HCT116 (cell line): Measurements from ENCODE around the gene RPS6KA2. TPM values are rescaled to one million over a fixed set of nuclear protein-coding genes. Genes with fewer than 3 reads are reported as not detected.

Source experiments
- ATAC-seq: fragments of 200-7000 bp; cut with Tn5 transposase; 2 replicates; pipeline ENCODE4 v1.9.1; 2020; ENCODE audit warnings: mild to moderate bottlenecking, moderate library complexity
- BruUV-seq: library from RNA; stranded (reverse); fragments of 400-500 nt; replicated peaks from 2 replicates; lab custom pipeline; 2021; lab: Mats Ljungman, UMichigan
- CTCF ChIA-PET: fragments of 300-600 bp; sonication (Branson Sonifier 250); formaldehyde crosslinking; loops from one replicate; lab custom pipeline; 2021; ENCODE audit warnings: antibody characterized with exemption; lab: Charles Lee
- POLR2A ChIA-PET: fragments of 300-600, 350-600 bp; sonication (Branson Sonifier 250); formaldehyde crosslinking; loops from one replicate; lab custom pipeline; 2021; ENCODE audit warnings: antibody characterized with exemption; lab: Charles Lee
- RAD21 ChIA-PET, 2 experiments: fragments of 300-600 bp; sonication (Branson Sonifier 250); formaldehyde crosslinking; loops; one replicate each; lab custom pipeline; 2023; ENCODE audit warnings: low total read pairs in 2 of 2; ENCODE audit not compliant: uncharacterized antibody in 2 of 2, unreplicated experiment in 2 of 2, low non-redundant PET in 1 of 2; lab: Charles Lee
- DNase-seq: peaks from one replicate; pipeline ENCODE4 v3.0.0-alpha.2; 2010; ENCODE audit warnings: low read depth, low spot score
- H2AFZ ChIP-seq: fragments of 200-600 bp; shearing (Covaris generic), sonication (generic); 2 replicates; pipeline ENCODE4 v1.6.1; 2017; ENCODE audit warnings: low read depth, mixed run types, mixed read lengths, antibody characterized with exemption, low read length; ENCODE audit not compliant: poor library complexity, severe bottlenecking
- H3K27ac ChIP-seq: 2 replicates; pipeline ENCODE4 v1.5.1; 2012; ENCODE audit warnings: low read depth, low read length
- H3K27me3 ChIP-seq: fragments of 200-600 bp; sonication (generic); 2 replicates; pipeline ENCODE4 v1.6.1; 2016; ENCODE audit warnings: mixed run types, low read length, mixed read lengths; ENCODE audit not compliant: insufficient read depth
- H3K36me3 ChIP-seq, 2 experiments: fragments of 200-500 bp in 1 of 2; fragments of 200-600 bp in 1 of 2; sonication (Bioruptor generic) in 1 of 2; sonication (generic) in 1 of 2; 2 replicates each; pipeline versions ENCODE4 v1.5.1 to v1.6.1; 2014 to 2016; ENCODE audit warnings: low read length in 2 of 2, inconsistent platforms in 1 of 2, mixed read lengths in 1 of 2, mixed run types in 1 of 2; ENCODE audit not compliant: insufficient read depth in 2 of 2, control insufficient read depth in 1 of 2
- H3K4me1 ChIP-seq, 2 experiments: fragments of 200-600 bp in 1 of 2; sonication (generic) in 1 of 2; 2 replicates each; pipeline versions ENCODE4 v1.5.1 to v1.6.1; 2012 to 2017; ENCODE audit warnings: low read length in 2 of 2, inconsistent platforms in 1 of 2, mild to moderate bottlenecking in 1 of 2, mixed read lengths in 1 of 2, mixed run types in 1 of 2, moderate library complexity in 1 of 2; ENCODE audit not compliant: insufficient read depth in 2 of 2, control insufficient read depth in 1 of 2
- H3K4me2 ChIP-seq: fragments of 200-600 bp; sonication (generic); 2 replicates; pipeline ENCODE4 v1.6.1; 2017; ENCODE audit warnings: mixed run types, low read length, mixed read lengths
- H3K4me3 ChIP-seq, 2 experiments: fragments of 200-600 bp in 1 of 2; sonication (generic) in 1 of 2; replicated peaks in 1 of 2; 2 replicates each; pipeline ENCODE4 v1.5.1; 2011 to 2016; ENCODE audit warnings: low read length in 2 of 2, control low read depth in 1 of 2, low read depth in 1 of 2, mild to moderate bottlenecking in 1 of 2, mixed read lengths in 1 of 2, mixed run types in 1 of 2
- H3K79me2 ChIP-seq: fragments of 200-600 bp; sonication (generic); 2 replicates; pipeline ENCODE4 v1.6.1; 2017; ENCODE audit warnings: mild to moderate bottlenecking, mixed run types, low read length, moderate library complexity, mixed read lengths; ENCODE audit not compliant: insufficient read depth
- H3K9ac ChIP-seq: fragments of 200-600 bp; sonication (generic); 2 replicates; pipeline ENCODE4 v1.6.1; 2016; ENCODE audit warnings: low read length, mixed read lengths
- H3K9me2 ChIP-seq: fragments of 200-600 bp; sonication (generic), shearing (Covaris generic); 2 replicates; pipeline ENCODE4 v1.6.1; 2017; ENCODE audit warnings: mixed run types, mild to moderate bottlenecking, moderate library complexity; ENCODE audit not compliant: insufficient read depth
- H3K9me3 ChIP-seq, 2 experiments: fragments of 200-500 bp in 1 of 2; fragments of 200-600 bp in 1 of 2; sonication (Bioruptor generic) in 1 of 2; sonication (generic) in 1 of 2; 2 replicates each; pipeline ENCODE4 v1.6.1; 2014 to 2017; ENCODE audit warnings: low read length in 2 of 2, mixed read lengths in 2 of 2, inconsistent platforms in 1 of 2, low read depth in 1 of 2, mild to moderate bottlenecking in 1 of 2, mixed run types in 1 of 2, moderate library complexity in 1 of 2; ENCODE audit not compliant: control insufficient read depth in 1 of 2, insufficient read depth in 1 of 2
- H4K20me1 ChIP-seq: fragments of 200-600 bp; sonication (generic), shearing (Covaris generic); 2 replicates; pipeline ENCODE4 v1.6.1; 2017; ENCODE audit warnings: mixed run types, mild to moderate bottlenecking, moderate library complexity; ENCODE audit not compliant: insufficient read depth
- ATF3 ChIP-seq: IDR thresholded peaks from 2 replicates; pipeline ENCODE4 v1.6.1; 2012
- EZH2 ChIP-seq: fragments of 200-600 bp; sonication (generic); IDR thresholded peaks from 2 replicates; pipeline ENCODE4 v1.6.1; 2017; ENCODE audit warnings: antibody characterized with exemption, mixed run types
- FOSL1 ChIP-seq: IDR thresholded peaks from 2 replicates; pipeline ENCODE4 v1.6.1; 2012; ENCODE audit warnings: low read depth
- POLR2AphosphoS5 ChIP-seq: IDR thresholded peaks from 2 replicates; pipeline ENCODE4 v1.6.1; 2011; ENCODE audit warnings: mild to moderate bottlenecking, low read depth, low read length, moderate library complexity
- RAD21 ChIP-seq: IDR thresholded peaks from 2 replicates; pipeline ENCODE4 v1.6.1; 2012; ENCODE audit warnings: low read depth, mild to moderate bottlenecking
- ZBTB33 ChIP-seq: IDR thresholded peaks from 2 replicates; pipeline ENCODE4 v1.6.1; 2011; ENCODE audit warnings: mild to moderate bottlenecking, low read length, moderate library complexity; ENCODE audit not compliant: insufficient replicate concordance; ENCODE audit errors: extremely low read depth
- intact Hi-C: fragments of 100-400 bp; cut with micrococcal nuclease; formaldehyde crosslinking; loops from 2 replicates; pipeline ENCODE4 v1.10.0; 2022
- total RNA-seq: library from RNA; stranded (reverse); gene quantifications from one replicate; pipeline ENCODE4 v1.2.1, GENCODE V29; 2021; ENCODE audit not compliant: unreplicated experiment

Gene RPS6KA2
- total RNA-seq, 1 experiment from 2014 or later, result 8.5 TPM

GRCh38 chr6:166375013-166375412 is 252.0 kb downstream of the RPS6KA2 start:
- Histone ChIP-seq H3K4me2 (no peak overlapping the region), H3K27me3 (no peaks in the 10 kb centered on the region), H3K79me2 (no peaks in the 10 kb centered on the region), H2AFZ (no peak overlapping the region), H4K20me1 (no peaks in the 10 kb centered on the region), H3K9me3 (no peaks in the 10 kb centered on the region), H3K4me3 (no peak overlapping the region), H3K4me1 (no peaks in the 10 kb centered on the region), H3K27ac (no peak overlapping the region), H3K36me3 (no peaks in the 10 kb centered on the region)
- ATAC-seq, result no peak
- BruUV-seq, result no TSS peak
- intact Hi-C loops, result no loop called here
- ChIA-PET RAD21 (no interaction called here), CTCF (no interaction called here)
- TF ChIP-seq ZBTB33 (no peak), FOSL1 (no peak), POLR2AphosphoS5 (no peak)
- TF ChIP-seq, all 23 proteins: peak for 0
- DNase-seq, result no peak
- H3K9ac ChIP-seq, result no peak overlapping the region
- POLR2A ChIA-PET, result no interaction called here
- no peaks in the 10 kb centered on the region for H3K9me2 ChIP-seq

- no peak for ATAC-seq
- BruUV-seq, result no TSS peak
- intact Hi-C loops, result no loop called here
- H3K4me1 ChIP-seq, result no peaks in the 10 kb centered on the region
- TF ChIP-seq RAD21, result no peak
- no peak for TF ChIP-seq ATF3
- TF ChIP-seq EZH2, result no peak
- H3K9ac ChIP-seq, result no peak overlapping the region
- no peaks in the 10 kb centered on the region for H3K27me3 ChIP-seq
- no peaks in the 10 kb centered on the region for H3K36me3 ChIP-seq
- no peak overlapping the region for H3K27ac ChIP-seq
- H2AFZ ChIP-seq, result no peak overlapping the region
- no peak for DNase-seq
- RAD21 ChIA-PET, result no interaction called here
- POLR2A ChIA-PET, result no interaction called here
- no peaks in the 10 kb centered on the region for H3K79me2 ChIP-seq
- H3K9me2 ChIP-seq, result no peaks in the 10 kb centered on the region
- no peak overlapping the region for H3K4me3 ChIP-seq
- H4K20me1 ChIP-seq, result no peaks in the 10 kb centered on the region
- no peak overlapping the region for H3K4me2 ChIP-seq
- H3K9me3 ChIP-seq, result no peaks in the 10 kb centered on the region
- CTCF ChIA-PET, result interaction anchor here (1.7 kb wide), 1 partner anchor 11 kb away, joined by 7 read pairs; no protein-coding TSS in a partner anchor
Measured at GRCh38 chr6:166370489-166370888, 256.6 kb downstream of the RPS6KA2 start.
